ENCODE measurements around the gene ZFYVE28. TPM values are rescaled to one million over a fixed set of nuclear protein-coding genes. Genes with fewer than 3 reads are reported as not detected.

The ZFYVE28 gene
- total and polyA plus RNA-seq, 2 of the 8 experiments (the other 6 are each of a cell fraction or from before 2014, with no cell fraction given): 1.7 to 4.9 TPM

DNA sequence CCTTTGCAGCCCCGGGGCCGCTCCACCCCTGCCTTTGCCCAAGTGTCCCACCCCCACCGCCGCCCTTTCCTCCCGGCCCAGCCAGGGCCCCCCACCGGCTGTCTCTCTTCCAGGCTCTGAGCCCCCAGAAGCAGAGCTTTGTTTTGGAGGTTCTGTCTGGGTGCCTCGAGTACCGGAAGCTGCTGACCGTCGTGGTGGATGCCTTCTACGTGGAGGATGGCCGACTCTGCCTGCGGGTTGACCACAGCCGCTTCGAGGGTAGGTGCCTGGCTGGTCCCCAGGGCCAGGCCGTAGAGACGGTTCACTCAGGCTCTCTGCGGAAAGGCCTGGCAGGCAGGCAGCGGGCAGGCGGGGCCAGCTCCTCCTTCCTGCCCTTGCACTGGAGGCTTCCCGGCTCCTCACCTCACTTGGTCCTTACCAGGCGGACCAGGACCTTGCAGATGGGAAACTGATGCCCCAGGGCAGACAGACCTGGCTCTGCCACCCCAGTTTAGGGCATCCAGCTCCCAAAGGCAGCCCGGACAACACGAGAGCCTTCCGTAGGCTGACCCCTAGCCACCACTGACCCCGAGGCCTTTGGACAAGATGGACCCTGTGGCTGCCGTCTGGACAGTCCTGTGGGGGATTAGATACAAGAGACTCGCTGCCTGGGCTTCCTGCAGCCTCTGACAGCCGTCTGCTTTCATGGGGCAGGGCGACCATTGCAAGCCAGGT lies 18.5 kb upstream of the ZFYVE28 start (continued):
- TF ChIP-seq EP300 (IDR thresholded peaks at IDR 0.05; ENCODE audit: borderline replicate concordance in 1 of 2, low read depth in 2 of 2, low read length in 2 of 2) (no peak), CBX8 (IDR thresholded peaks at IDR 0.05; ENCODE audit: borderline replicate concordance, low read depth, low read length) (no peak), SIRT6 (IDR thresholded peaks at IDR 0.05; ENCODE audit: low read length) (no peak), RAD21 (IDR thresholded peaks at IDR 0.05 in 1 of 2, conservative IDR thresholded peaks at IDR 0.05 in 1 of 2; ENCODE audit: low read depth in 2 of 2, low read length in 2 of 2) (no peak), GTF2F1 (IDR thresholded peaks at IDR 0.05; ENCODE audit: borderline replicate concordance, low read depth, low read length) (no peak)

Data from H1 (cell line).